GM23338 (cell line): Measurements from ENCODE around the gene IRF5. TPM values are rescaled to one million over a fixed set of nuclear protein-coding genes. Genes with fewer than 3 reads are reported as not detected.

ENCODE experiments used
- ATAC-seq: fragments of 200-7000 bp; cut with Tn5 transposase; 3 replicates; pipeline ENCODE4 v1.9.1; 2020
- DNase-seq: peaks from one replicate; pipeline ENCODE4 v3.0.0-alpha.2; 2015; ENCODE audit warnings: low spot score
- H2AFZ ChIP-seq: fragments of 200-600 bp; sonication (generic); 2 replicates; pipeline ENCODE4 v1.8.0; 2016; ENCODE audit warnings: antibody characterized with exemption, mild to moderate bottlenecking, moderate library complexity
- H3F3A ChIP-seq: fragments of 200-600 bp; sonication (generic); replicated peaks from 2 replicates; pipeline ENCODE4 v1.8.0; 2017; ENCODE audit warnings: antibody characterized with exemption, mixed run types, low read depth
- H3K27ac ChIP-seq: fragments of 200-600 bp; sonication (generic); 2 replicates; pipeline ENCODE4 v1.6.1; 2016; ENCODE audit warnings: low read depth
- H3K27me3 ChIP-seq: fragments of 200-600 bp; sonication (generic); 2 replicates; pipeline ENCODE4 v1.8.0; 2016; ENCODE audit warnings: mild to moderate bottlenecking, mixed run types, moderate library complexity; ENCODE audit not compliant: insufficient read depth
- H3K36me3 ChIP-seq: fragments of 200-600 bp; sonication (generic); 2 replicates; pipeline ENCODE4 v1.8.0; 2016; ENCODE audit warnings: mild to moderate bottlenecking; ENCODE audit not compliant: insufficient read depth
- H3K4me1 ChIP-seq: fragments of 200-600 bp; sonication (generic); 2 replicates; pipeline ENCODE4 v1.8.0; 2016; ENCODE audit warnings: mild to moderate bottlenecking, moderate library complexity; ENCODE audit not compliant: insufficient read depth
- H3K4me2 ChIP-seq: fragments of 200-600 bp; sonication (generic); 2 replicates; pipeline ENCODE4 v1.7.1; 2017; ENCODE audit warnings: mixed run types
- H3K4me3 ChIP-seq: fragments of 200-600 bp; sonication (generic); 2 replicates; pipeline ENCODE4 v1.6.1; 2016; ENCODE audit warnings: mixed run types
- H3K79me2 ChIP-seq: fragments of 200-600 bp; sonication (generic); replicated peaks from 2 replicates; pipeline ENCODE4 v1.8.0; 2017; ENCODE audit warnings: mild to moderate bottlenecking; ENCODE audit not compliant: insufficient read depth
- H3K9me2 ChIP-seq: fragments of 200-600 bp; sonication (generic); 2 replicates; pipeline ENCODE4 v1.8.0; 2017; ENCODE audit not compliant: insufficient read depth
- H4K20me1 ChIP-seq: fragments of 200-600 bp; sonication (generic); replicated peaks from 2 replicates; pipeline ENCODE4 v1.8.0; 2017; ENCODE audit warnings: mild to moderate bottlenecking; ENCODE audit not compliant: insufficient read depth
- H3K27ac Mint-ChIP-seq: 2 replicates; pipeline ENCODE4 v1.8.0; 2020; ENCODE audit warnings: inconsistent platforms, mild to moderate bottlenecking, moderate library complexity, mixed read lengths
- H3K27me3 Mint-ChIP-seq: 3 replicates; pipeline ENCODE4 v1.8.0; 2022; ENCODE audit warnings: low read depth, mild to moderate bottlenecking, moderate library complexity, mixed read lengths, inconsistent platforms; ENCODE audit not compliant: insufficient read depth, poor library complexity
- H3K36me3 Mint-ChIP-seq: 3 replicates; pipeline ENCODE4 v1.8.0; 2021; ENCODE audit warnings: low read depth, mild to moderate bottlenecking, inconsistent platforms, moderate library complexity, mixed read lengths
- H3K4me1 Mint-ChIP-seq: 3 replicates; pipeline ENCODE4 v1.8.0; 2020; ENCODE audit warnings: mild to moderate bottlenecking, inconsistent platforms, mixed read lengths
- H3K4me3 Mint-ChIP-seq: 3 replicates; pipeline ENCODE4 v1.8.0; 2021; ENCODE audit warnings: moderate library complexity, mild to moderate bottlenecking, inconsistent platforms, mixed read lengths
- H3K9me3 Mint-ChIP-seq: 3 replicates; pipeline ENCODE4 v1.8.0; 2020; ENCODE audit warnings: moderate library complexity, mild to moderate bottlenecking, inconsistent platforms, mixed read lengths
- CREB1 ChIP-seq: fragments of 250-450 bp; sonication (Bioruptor Pico); IDR thresholded peaks from 2 replicates; pipeline ENCODE4 v1.5.0; 2020; ENCODE audit warnings: low read depth, mild to moderate bottlenecking, moderate library complexity
- ETS1 ChIP-seq: IDR thresholded peaks from 2 replicates; pipeline ENCODE4 v1.6.1; 2016; ENCODE audit warnings: antibody characterized with exemption
- EZH2 ChIP-seq: fragments of 200-600 bp; sonication (generic); IDR thresholded peaks from one replicate; pipeline ENCODE4 v1.8.0; 2017; ENCODE audit warnings: antibody characterized with exemption, mild to moderate bottlenecking, low read depth; ENCODE audit not compliant: unreplicated experiment
- EZH2phosphoT487 ChIP-seq: fragments of 200-600 bp; sonication (generic); IDR thresholded peaks from one replicate; pipeline ENCODE4 v1.8.1; 2018; ENCODE audit warnings: antibody characterized with exemption; ENCODE audit not compliant: unreplicated experiment
- JUNB ChIP-seq: IDR thresholded peaks from one replicate; pipeline ENCODE4 v1.6.1; 2016; ENCODE audit warnings: antibody characterized with exemption; ENCODE audit not compliant: unreplicated experiment
- NANOG ChIP-seq: IDR thresholded peaks from 2 replicates; pipeline ENCODE4 v1.6.1; 2016; ENCODE audit warnings: antibody characterized with exemption, borderline replicate concordance
- POLR2AphosphoS5 ChIP-seq: IDR thresholded peaks from 2 replicates; pipeline ENCODE4 v1.6.1; 2016; ENCODE audit warnings: antibody characterized with exemption, low read depth
- STAT1 ChIP-seq: IDR thresholded peaks from one replicate; pipeline ENCODE4 v1.6.1; 2016; ENCODE audit warnings: antibody characterized with exemption; ENCODE audit not compliant: unreplicated experiment
- ZNF114 ChIP-seq: fragments of 250-450 bp; sonication (Bioruptor Pico); IDR thresholded peaks from 2 replicates; pipeline ENCODE4 v1.5.0; 2020; ENCODE audit warnings: mild to moderate bottlenecking, moderate library complexity
- ZNF331 ChIP-seq: fragments of 250-450 bp; sonication (Bioruptor Pico); IDR thresholded peaks from 2 replicates; pipeline ENCODE4 v1.5.0; 2020; ENCODE audit warnings: low read depth, mild to moderate bottlenecking, moderate library complexity
- ZNF462 ChIP-seq: fragments of 250-450 bp; sonication (Bioruptor Pico); IDR thresholded peaks from 2 replicates; pipeline ENCODE4 v1.5.0; 2020; ENCODE audit warnings: mild to moderate bottlenecking, moderate library complexity
- polyA plus RNA-seq: library from polyadenylated mRNA; unstranded; fragments of >200 nt; fragmentation: Nextera tagmentation; extraction: Ambion mirVana; gene quantifications from 2 replicates; pipeline ENCODE4 v1.2.1, GENCODE V29; 2016
- total RNA-seq: library from RNA; depleted of rRNA; stranded (reverse); fragments of >200 nt; shearing (Covaris generic); gene quantifications from 2 replicates; pipeline ENCODE4 v1.2.3, GENCODE V29; 2014

IRF5 gene
- total and polyA plus RNA-seq, 2 experiments from 2014 or later, result 0.37 to 3.7 TPM

GRCh38 chr7:128909625-128910568 lies 27.8 kb upstream of the IRF5 start:
- peaks cover 65% of the 10 kb centered on the region for H3K27me3 ChIP-seq
- H2AFZ ChIP-seq, result peak overlapping the region; percentile 99
- H3K79me2 ChIP-seq, result no peaks in the 10 kb centered on the region
- no peaks in the 10 kb centered on the region for H4K20me1 ChIP-seq
- no peaks in the 10 kb centered on the region for H3K9me2 ChIP-seq
- peak overlapping the region; percentile 93 for H3K4me2 ChIP-seq
- H3F3A ChIP-seq, result peaks cover 4% of the 10 kb centered on the region
- H3K4me1 ChIP-seq, result peaks cover 24% of the 10 kb centered on the region
- Mint-ChIP-seq H3K9me3 (no peaks in the 10 kb centered on the region), H3K27me3 (peaks cover 47% of the 10 kb centered on the region), H3K4me3 (peak overlapping the region; percentile 78), H3K4me1 (peaks cover 27% of the 10 kb centered on the region), H3K27ac (no peak overlapping the region), H3K36me3 (no peaks in the 10 kb centered on the region; the same call in 2 of the 3 replicates)
- peak; percentile 41 for ATAC-seq
- H3K4me3 ChIP-seq, result peak overlapping the region; percentile 76
- H3K27ac ChIP-seq, result no peak overlapping the region
- TF ChIP-seq NANOG (no peak), POLR2AphosphoS5 (0 out of 2 replicates have a peak, but pooled peaks have one; percentile 22), EZH2 (peak; percentile 56), ZNF331 (CRISPR knock-in tag) (no peak)
- peak; percentile 74 for DNase-seq
- no peaks in the 10 kb centered on the region for H3K36me3 ChIP-seq

GRCh38 chr7:128910569-128910945 lies 27.2 kb upstream of the IRF5 start, which contains the start of gene KCP:
KCP (minus strand) TSS chr7:128910709; CDS start chr7:128910676, 33 bp downstream.
- H3K36me3 ChIP-seq, result no peaks in the 10 kb centered on the region
- peak within 1 kb of the TSS; percentile 93 for H3K4me2 ChIP-seq
- Mint-ChIP-seq H3K4me3 (peak within 1 kb of the TSS; percentile 78), H3K27me3 (peaks cover 51% of the 10 kb centered on the region), H3K4me1 (peaks cover 30% of the 10 kb centered on the region), H3K9me3 (no peaks in the 10 kb centered on the region; the same call in 2 of the 3 replicates), H3K27ac (no peak within 1 kb of the TSS), H3K36me3 (no peaks in the 10 kb centered on the region; the same call in 2 of the 3 replicates)
- no peak for TF ChIP-seq ZNF114
- no peak for TF ChIP-seq CREB1 (CRISPR knock-in tag)
- TF ChIP-seq STAT1, result no peak
- TF ChIP-seq ZNF331 (CRISPR knock-in tag), result no peak
- TF ChIP-seq JUNB, result no peak
- TF ChIP-seq ETS1, result no peak
- no peak for TF ChIP-seq NANOG
- TF ChIP-seq EZH2phosphoT487, result no peak
- no peak for TF ChIP-seq EZH2
- TF ChIP-seq ZNF462 (CRISPR knock-in tag), result no peak
- H3F3A ChIP-seq, result peaks cover 4% of the 10 kb centered on the region
- peaks cover 24% of the 10 kb centered on the region for H3K4me1 ChIP-seq
- peak within 1 kb of the TSS; percentile 76 for H3K4me3 ChIP-seq
- H3K9me2 ChIP-seq, result no peaks in the 10 kb centered on the region
- H3K27me3 ChIP-seq, result peaks cover 70% of the 10 kb centered on the region
- no peak within 1 kb of the TSS for H3K27ac ChIP-seq
- peak; percentile 31 for ATAC-seq
- H3K79me2 ChIP-seq, result no peaks in the 10 kb centered on the region
- H4K20me1 ChIP-seq, result no peaks in the 10 kb centered on the region
- DNase-seq, result no peak
- H2AFZ ChIP-seq, result peak within 1 kb of the TSS; percentile 99
